DND-41 (cell line): ENCODE results near the gene PKD1L1.
"Not testable (repeated sequence)": the region's sequence is repeated elsewhere in the genome, so short reads cannot be mapped to it uniquely, and the experiment has no call there.

ENCODE experiments used
- ATAC-seq: fragments of 200-7000 bp; cut with Tn5 transposase; 3 replicates; pipeline ENCODE4 v1.9.1; 2021; ENCODE audit warnings: low read depth; ENCODE audit not compliant: insufficient read depth
- DNase-seq: peaks from one replicate; pipeline ENCODE4 v3.0.0-alpha.2; 2020
- H2AFZ ChIP-seq: 2 replicates; pipeline ENCODE4 v1.6.0; 2012; ENCODE audit warnings: low read depth, low read length
- H3K27ac ChIP-seq: 2 replicates; pipeline ENCODE4 v1.5.1; 2012; ENCODE audit warnings: low read length, inconsistent platforms
- H3K27me3 ChIP-seq: fragments of 200-600 bp; sonication (generic); 2 replicates; pipeline ENCODE4 v1.6.0; 2012; ENCODE audit warnings: low read length, mild to moderate bottlenecking, inconsistent platforms; ENCODE audit not compliant: insufficient read depth, poor library complexity
- H3K36me3 ChIP-seq: 2 replicates; pipeline ENCODE4 v1.5.1; 2012; ENCODE audit warnings: low read length, inconsistent platforms; ENCODE audit not compliant: insufficient read depth
- H3K4me1 ChIP-seq: 2 replicates; pipeline ENCODE4 v1.5.1; 2012; ENCODE audit warnings: mild to moderate bottlenecking, low read length; ENCODE audit not compliant: insufficient read depth
- H3K4me2 ChIP-seq: 2 replicates; pipeline ENCODE4 v1.6.0; 2012; ENCODE audit warnings: mild to moderate bottlenecking, moderate library complexity, low read length, inconsistent platforms; ENCODE audit not compliant: insufficient read depth
- H3K4me3 ChIP-seq, 2 experiments: fragments of 200-600 bp in 1 of 2; shearing (Covaris generic) in 1 of 2; 2 replicates each; pipeline ENCODE4 v1.5.1; 2012 to 2016; ENCODE audit warnings: inconsistent platforms in 2 of 2, low read length in 2 of 2, mild to moderate bottlenecking in 2 of 2, low read depth in 1 of 2, moderate library complexity in 1 of 2
- H3K79me2 ChIP-seq: 2 replicates; pipeline ENCODE4 v1.6.0; 2012; ENCODE audit warnings: low read length, inconsistent platforms; ENCODE audit not compliant: insufficient read depth
- H3K9ac ChIP-seq: 2 replicates; pipeline ENCODE4 v1.6.0; 2012; ENCODE audit warnings: low read depth, mild to moderate bottlenecking, inconsistent platforms, low read length, moderate library complexity
- H3K9me3 ChIP-seq: 2 replicates; pipeline ENCODE4 v1.5.1; 2012; ENCODE audit warnings: low read length, moderate library complexity, mild to moderate bottlenecking, inconsistent platforms; ENCODE audit not compliant: insufficient read depth, severe bottlenecking
- H4K20me1 ChIP-seq: 2 replicates; pipeline ENCODE4 v1.6.0; 2012; ENCODE audit warnings: low read length; ENCODE audit not compliant: insufficient read depth
- EZH2 ChIP-seq: IDR thresholded peaks from 3 replicates; pipeline ENCODE4 v1.6.1; 2012; ENCODE audit warnings: borderline replicate concordance, low read depth, mild to moderate bottlenecking, moderate library complexity, low read length, inconsistent platforms; ENCODE audit not compliant: severe bottlenecking
- TF ChIP-seq, protein P1 (sequence below): IDR thresholded peaks from 2 replicates; pipeline ENCODE4 v1.5.1; 2012; ENCODE audit warnings: borderline replicate concordance, low read length, moderate library complexity, mild to moderate bottlenecking; ENCODE audit not compliant: poor library complexity, severe bottlenecking; ENCODE audit errors: extremely low read depth

Gene PKD1L1

DNA sequence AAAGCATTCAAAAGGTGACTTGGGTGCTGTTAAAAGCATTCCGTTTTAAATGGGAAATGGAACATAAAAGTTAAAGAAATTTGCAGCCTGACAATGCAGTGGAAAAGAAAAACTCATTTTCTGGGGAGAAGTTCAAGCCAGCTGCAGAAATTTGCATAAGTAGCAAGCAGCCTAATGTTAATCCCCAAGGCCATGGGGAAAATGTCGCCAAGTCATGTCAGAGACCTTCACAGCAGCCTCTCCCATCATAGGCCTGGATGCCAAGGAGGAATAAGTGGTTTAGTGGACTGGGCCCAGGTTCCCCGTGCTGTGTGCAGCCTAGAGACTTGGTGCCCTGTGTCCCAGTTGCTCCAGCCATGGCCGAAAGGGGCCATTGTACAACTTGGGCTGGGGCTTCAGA lies 154.2 kb downstream of the PKD1L1 start:
- no peak overlapping the region for H3K4me3 ChIP-seq
- no peak overlapping the region for H3K27ac ChIP-seq
- DNase-seq (no peak), ATAC-seq (no peak)
- H3K9ac ChIP-seq, result no peak overlapping the region
- H3K4me2 ChIP-seq, result no peak overlapping the region
- H2AFZ ChIP-seq, result no peak overlapping the region
- H3K36me3 ChIP-seq, result no peaks in the 10 kb centered on the region
- H3K9me3 ChIP-seq, result no peaks in the 10 kb centered on the region
- H3K4me1 ChIP-seq, result no peaks in the 10 kb centered on the region
- H3K27me3 ChIP-seq, result no peaks in the 10 kb centered on the region
- TF ChIP-seq EZH2, result no peak
- TF ChIP-seq, protein P1, sequence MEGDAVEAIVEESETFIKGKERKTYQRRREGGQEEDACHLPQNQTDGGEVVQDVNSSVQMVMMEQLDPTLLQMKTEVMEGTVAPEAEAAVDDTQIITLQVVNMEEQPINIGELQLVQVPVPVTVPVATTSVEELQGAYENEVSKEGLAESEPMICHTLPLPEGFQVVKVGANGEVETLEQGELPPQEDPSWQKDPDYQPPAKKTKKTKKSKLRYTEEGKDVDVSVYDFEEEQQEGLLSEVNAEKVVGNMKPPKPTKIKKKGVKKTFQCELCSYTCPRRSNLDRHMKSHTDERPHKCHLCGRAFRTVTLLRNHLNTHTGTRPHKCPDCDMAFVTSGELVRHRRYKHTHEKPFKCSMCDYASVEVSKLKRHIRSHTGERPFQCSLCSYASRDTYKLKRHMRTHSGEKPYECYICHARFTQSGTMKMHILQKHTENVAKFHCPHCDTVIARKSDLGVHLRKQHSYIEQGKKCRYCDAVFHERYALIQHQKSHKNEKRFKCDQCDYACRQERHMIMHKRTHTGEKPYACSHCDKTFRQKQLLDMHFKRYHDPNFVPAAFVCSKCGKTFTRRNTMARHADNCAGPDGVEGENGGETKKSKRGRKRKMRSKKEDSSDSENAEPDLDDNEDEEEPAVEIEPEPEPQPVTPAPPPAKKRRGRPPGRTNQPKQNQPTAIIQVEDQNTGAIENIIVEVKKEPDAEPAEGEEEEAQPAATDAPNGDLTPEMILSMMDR, result no peak
- H4K20me1 ChIP-seq, result no peaks in the 10 kb centered on the region
- H3K79me2 ChIP-seq, result no peaks in the 10 kb centered on the region

DNA sequence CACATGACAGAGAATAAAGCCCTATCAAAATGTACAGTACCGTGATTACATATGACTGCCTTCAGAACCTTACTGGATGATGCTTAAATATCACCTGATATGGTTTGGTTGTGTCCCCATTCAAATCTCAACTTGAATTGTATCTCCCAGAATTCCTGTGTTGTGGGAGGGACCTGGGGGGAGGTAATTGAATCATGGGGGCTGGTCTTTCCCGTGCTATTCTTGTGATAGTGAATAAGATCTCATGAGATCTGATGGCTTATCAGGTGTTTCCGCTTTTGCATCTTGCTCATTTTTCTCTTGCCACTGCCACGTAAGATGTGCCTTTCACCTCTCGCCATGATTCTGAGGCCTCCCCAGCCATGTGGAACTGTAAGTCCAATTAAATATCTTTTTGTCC lies 155.1 kb downstream of the PKD1L1 start:
- not testable (repeated sequence) for H2AFZ ChIP-seq, H3K9ac ChIP-seq, ATAC-seq, DNase-seq, H3K4me2 ChIP-seq, H3K9me3 ChIP-seq, H3K4me1 ChIP-seq, H3K27ac ChIP-seq, H3K4me3 ChIP-seq, H3K79me2 ChIP-seq, H3K27me3 ChIP-seq, H4K20me1 ChIP-seq, H3K36me3 ChIP-seq

DNA sequence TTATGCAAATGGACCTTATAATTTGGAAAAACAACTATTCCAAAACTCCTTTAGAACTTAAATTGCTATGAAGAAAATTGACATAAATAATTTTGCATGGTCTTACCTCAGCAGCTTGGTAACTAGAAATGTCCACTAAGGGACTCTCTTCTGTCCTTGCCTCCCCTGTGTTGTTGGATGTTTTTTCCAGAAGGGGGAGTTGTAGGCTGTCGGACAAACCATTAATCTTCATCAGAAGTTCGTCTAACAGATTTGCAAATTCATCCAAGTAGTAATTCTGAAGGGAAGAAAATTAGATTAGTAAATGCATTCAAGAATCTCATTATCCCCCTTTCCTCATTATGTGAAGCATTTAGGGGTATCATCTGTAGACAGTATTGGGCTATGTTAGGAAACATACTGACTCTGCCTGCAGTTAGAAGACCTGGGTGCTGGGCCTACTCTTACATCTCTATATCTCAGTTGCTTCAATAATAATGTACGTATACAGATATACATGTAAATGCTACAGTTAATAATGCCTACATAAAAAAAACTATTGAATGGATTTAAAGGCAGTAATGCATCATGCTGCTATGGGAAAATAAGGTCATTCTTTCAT lies 155.6 kb downstream of the PKD1L1 start:
- DNase-seq (no peak), ATAC-seq (no peak)
- no peaks in the 10 kb centered on the region for H4K20me1 ChIP-seq
- H3K79me2 ChIP-seq, result no peaks in the 10 kb centered on the region
- no peaks in the 10 kb centered on the region for H3K27me3 ChIP-seq
- no peak for TF ChIP-seq EZH2
- TF ChIP-seq, protein P1, result no peak
- H2AFZ ChIP-seq, result no peak overlapping the region
- no peak overlapping the region for H3K9ac ChIP-seq
- no peaks in the 10 kb centered on the region for H3K36me3 ChIP-seq
- H3K4me2 ChIP-seq, result no peak overlapping the region
- H3K4me1 ChIP-seq, result no peaks in the 10 kb centered on the region
- no peaks in the 10 kb centered on the region for H3K9me3 ChIP-seq
- no peak overlapping the region for H3K27ac ChIP-seq
- no peak overlapping the region for H3K4me3 ChIP-seq

DNA sequence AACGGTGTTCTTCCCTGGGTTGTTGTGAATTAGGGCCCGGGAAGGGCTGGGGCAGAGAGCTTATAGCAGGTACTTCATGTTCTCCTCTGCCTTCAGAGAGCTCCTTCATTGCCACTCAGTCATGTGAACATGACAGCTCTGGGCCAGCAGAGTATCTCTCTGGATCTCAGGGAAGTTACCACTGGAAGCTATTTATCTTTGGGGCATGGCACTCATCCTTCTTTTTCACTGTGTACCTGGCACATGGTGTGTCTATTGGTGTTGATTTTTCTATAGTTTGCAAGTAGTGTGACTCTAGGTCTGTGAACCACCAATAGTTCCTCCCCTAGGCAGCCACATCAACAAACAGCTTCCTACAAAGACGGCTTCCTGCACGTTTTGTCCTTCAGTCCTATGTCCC lies 156.6 kb downstream of the PKD1L1 start:
- Histone ChIP-seq H3K79me2 (no peaks in the 10 kb centered on the region), H3K4me1 (no peaks in the 10 kb centered on the region), H3K4me2 (no peak overlapping the region), H2AFZ (no peak overlapping the region), H3K9me3 (no peaks in the 10 kb centered on the region), H3K9ac (no peak overlapping the region), H3K4me3 (no peak overlapping the region), H3K36me3 (no peaks in the 10 kb centered on the region), H3K27me3 (no peaks in the 10 kb centered on the region), H3K27ac (no peak overlapping the region), H4K20me1 (no peaks in the 10 kb centered on the region)
- TF ChIP-seq, protein P1, result no peak
- TF ChIP-seq EZH2, result no peak
- ATAC-seq, result no peak
- no peak for DNase-seq
